ENCODE measurements around the gene FANK1. TPM values are rescaled to one million over a fixed set of nuclear protein-coding genes. Genes with fewer than 3 reads are reported as not detected.
"Not testable (repeated sequence)": the region's sequence is repeated elsewhere in the genome, so short reads cannot be mapped to it uniquely, and the experiment has no call there.

Gene FANK1
- total RNA-seq, 1 donor from 2014 or later, result not detected

DNA sequence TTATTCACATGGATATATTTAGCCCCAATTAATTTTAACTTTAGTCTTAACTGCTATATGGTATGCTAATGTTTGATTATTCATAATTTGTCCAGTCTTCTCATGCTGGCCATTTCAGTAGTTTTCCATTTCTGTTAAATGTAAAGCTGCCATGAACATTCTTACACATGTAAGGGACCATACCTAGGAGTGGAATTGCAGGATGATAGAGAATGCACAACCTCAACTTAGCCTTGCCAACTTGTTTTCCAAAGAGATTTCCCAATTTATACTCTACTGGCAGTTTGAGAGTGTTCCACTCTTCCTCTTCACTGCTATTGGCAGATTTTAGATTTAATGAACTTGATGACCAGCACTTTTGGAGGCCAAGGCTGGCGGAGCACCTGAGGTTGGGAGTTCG lies 68.2 kb downstream of the FANK1 start:
- Mint-ChIP-seq H3K4me1 (ENCODE audit: low read depth) (no peaks in the 10 kb centered on the region), H3K27me3 (ENCODE audit: insufficient read depth) (no peaks in the 10 kb centered on the region), H3K27ac (no peak overlapping the region), H3K9me3 (no peaks in the 10 kb centered on the region), H3K36me3 (ENCODE audit: low read depth) (no peaks in the 10 kb centered on the region), H3K4me3 (no peak overlapping the region)
- intact Hi-C loops (cut with micrococcal nuclease), result no loop called here
- no peak for DNase-seq (ENCODE audit: low spot score)

DNA sequence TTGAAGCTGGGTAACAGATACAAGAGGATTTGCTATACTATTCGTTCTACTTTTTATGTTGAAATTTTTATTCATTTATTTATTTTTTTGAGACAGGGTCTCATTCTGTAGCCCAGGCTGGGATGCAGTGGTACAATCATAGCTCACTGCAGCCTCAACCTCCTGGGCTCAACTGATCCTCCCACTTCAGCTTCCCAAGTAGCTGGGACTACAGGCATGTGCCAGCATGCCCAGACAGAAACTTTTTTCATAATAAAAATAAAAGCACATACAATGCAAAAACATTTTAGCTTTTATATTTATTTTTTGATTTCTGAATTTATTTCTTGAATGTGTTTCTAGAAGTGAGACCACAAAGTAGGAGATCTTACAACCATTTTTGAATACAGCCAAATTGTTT lies 71.2 kb downstream of the FANK1 start:
- no peak overlapping the region for H3K4me3 Mint-ChIP-seq
- no peaks in the 10 kb centered on the region for H3K9me3 Mint-ChIP-seq
- intact Hi-C loops (cut with micrococcal nuclease), result no loop called here

DNA sequence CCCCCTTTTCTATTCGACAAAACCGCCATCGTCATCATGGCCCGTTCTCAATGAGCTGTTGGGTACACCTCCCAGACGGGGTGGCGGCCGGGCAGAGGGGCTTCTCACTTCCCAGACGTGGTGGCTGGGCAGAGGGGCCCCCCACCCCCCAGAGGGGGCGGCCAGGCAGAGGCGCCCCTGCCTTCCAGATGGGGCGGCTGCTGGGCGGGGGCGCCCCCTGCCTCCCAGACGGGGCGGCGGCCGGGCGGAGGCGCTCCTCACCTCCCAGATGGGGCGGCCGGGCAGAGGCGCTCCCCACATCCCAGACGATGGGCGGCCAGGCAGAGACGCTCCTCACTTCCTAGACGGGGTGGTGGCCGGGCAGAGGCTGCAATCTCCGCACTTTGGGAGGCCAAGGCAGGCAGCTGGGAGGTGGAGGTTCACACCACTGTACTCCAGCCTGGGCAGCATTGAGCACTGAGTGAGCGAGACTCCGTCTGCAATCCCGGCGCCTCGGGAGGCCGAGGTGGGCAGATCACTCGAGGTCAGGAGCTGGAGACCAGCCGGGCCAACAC lies 73.8 kb downstream of the FANK1 start:
- H3K27me3 Mint-ChIP-seq (ENCODE audit: insufficient read depth); H3K27ac Mint-ChIP-seq; DNase-seq (ENCODE audit: low spot score); H3K36me3 Mint-ChIP-seq (ENCODE audit: low read depth); intact Hi-C loops (cut with micrococcal nuclease); H3K4me1 Mint-ChIP-seq (ENCODE audit: low read depth); H3K9me3 Mint-ChIP-seq; H3K4me3 Mint-ChIP-seq: not testable (repeated sequence)

More for the DNA sequence above, 71.2 kb downstream of the FANK1 start:
- Mint-ChIP-seq H3K4me1 (ENCODE audit: low read depth) (no peaks in the 10 kb centered on the region), H3K36me3 (ENCODE audit: low read depth) (no peaks in the 10 kb centered on the region), H3K27me3 (ENCODE audit: insufficient read depth) (peaks cover 2% of the 10 kb centered on the region), H3K27ac (no peak overlapping the region)
- no peak for DNase-seq (ENCODE audit: low spot score)

DNA sequence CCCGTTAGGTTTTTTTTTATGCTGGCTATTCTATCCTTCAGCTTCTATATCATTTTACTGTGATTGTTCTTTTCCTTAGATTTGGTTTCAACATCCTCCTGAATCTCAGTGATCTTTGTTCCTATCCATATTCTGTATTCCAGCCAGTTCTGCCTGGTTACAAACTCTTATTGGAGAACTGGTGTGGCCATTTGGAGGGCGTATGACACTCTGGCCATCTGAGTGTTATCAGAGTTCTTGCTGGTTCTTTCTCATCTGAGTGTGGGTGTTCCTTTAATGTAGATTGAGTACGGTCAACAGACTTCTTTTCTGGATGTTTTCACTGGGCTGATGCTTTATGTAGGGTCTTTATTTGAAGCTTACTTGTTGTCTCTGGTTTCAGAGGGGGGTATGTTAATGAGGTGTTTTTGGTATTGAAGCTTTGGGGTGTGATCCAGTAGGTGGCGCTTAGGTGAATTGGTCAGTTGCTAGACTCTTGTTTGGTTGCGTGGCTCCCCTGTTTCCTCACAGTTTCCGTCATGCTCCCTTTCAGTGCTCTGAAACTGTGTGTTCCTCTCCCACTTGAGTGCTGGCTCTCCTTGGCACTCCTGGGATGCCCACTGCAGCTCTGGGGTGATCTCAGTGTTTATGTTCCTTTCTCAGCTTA lies 80.7 kb downstream of the FANK1 start:
- Mint-ChIP-seq H3K27ac (no peak overlapping the region), H3K27me3 (ENCODE audit: insufficient read depth) (peaks cover 2% of the 10 kb centered on the region), H3K36me3 (ENCODE audit: low read depth) (no peaks in the 10 kb centered on the region), H3K9me3 (no peaks in the 10 kb centered on the region), H3K4me1 (ENCODE audit: low read depth) (no peaks in the 10 kb centered on the region), H3K4me3 (no peak overlapping the region)
- intact Hi-C loops (cut with micrococcal nuclease), result no loop called here
- DNase-seq (ENCODE audit: low spot score), result no peak

DNA sequence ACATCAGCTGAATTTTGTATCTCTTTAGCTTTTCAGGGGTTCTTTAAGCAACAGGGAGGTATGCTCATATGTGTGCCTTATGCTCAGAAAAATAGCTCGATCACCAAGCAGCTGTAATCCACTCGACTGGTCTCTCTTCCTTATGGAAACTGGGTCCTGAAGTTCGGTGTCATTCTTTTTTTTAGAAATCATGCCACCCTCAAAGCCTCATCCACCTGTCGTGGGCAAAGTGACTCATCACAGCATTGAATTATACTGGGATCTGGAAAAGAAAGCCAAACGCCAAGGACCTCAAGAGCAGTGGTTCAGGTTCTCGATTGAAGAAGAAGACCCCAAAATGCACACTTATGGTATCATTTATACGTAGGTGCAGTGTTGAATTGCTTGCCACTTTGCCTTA lies 83.6 kb downstream of the FANK1 start:
- H3K27me3 Mint-ChIP-seq (ENCODE audit: insufficient read depth), result peaks cover 6% of the 10 kb centered on the region
- intact Hi-C loops (cut with micrococcal nuclease), result loop anchor here (10.0 kb wide), 1 partner anchor 405 kb away; the partner anchor contains the start of gene ADAM12
- no peak overlapping the region for H3K4me3 Mint-ChIP-seq
- no peaks in the 10 kb centered on the region for H3K4me1 Mint-ChIP-seq (ENCODE audit: low read depth)
- H3K9me3 Mint-ChIP-seq, result no peaks in the 10 kb centered on the region
- no peaks in the 10 kb centered on the region for H3K36me3 Mint-ChIP-seq (ENCODE audit: low read depth)
- no peak for DNase-seq (ENCODE audit: low spot score)
- H3K27ac Mint-ChIP-seq, result no peak overlapping the region

DNA sequence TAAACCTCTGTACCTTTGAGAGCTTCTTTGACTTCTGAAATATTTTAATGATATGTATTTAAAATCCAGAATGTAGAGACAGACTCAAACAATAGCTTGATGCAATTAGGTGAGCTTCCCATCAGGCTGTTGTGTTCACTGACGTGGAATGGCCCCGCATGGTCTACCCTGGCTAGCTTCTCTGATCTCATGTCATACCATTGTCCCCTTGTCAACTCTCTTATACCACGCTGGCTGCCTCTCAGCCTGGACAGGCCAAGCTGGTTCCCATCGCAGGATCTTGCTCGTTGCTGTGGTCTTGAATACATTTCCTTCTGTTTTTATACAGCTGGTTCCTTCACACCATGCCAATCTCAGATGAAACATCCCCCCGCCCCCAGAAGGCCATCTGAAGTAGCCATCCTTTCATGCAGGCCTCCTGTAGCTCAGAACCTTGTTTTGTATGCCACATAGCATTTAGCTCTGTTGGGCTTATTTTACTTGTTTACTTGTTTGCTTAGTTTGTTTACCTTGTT lies 84.2 kb downstream of the FANK1 start:
- intact Hi-C loops (cut with micrococcal nuclease), result loop anchor here (10.0 kb wide), 1 partner anchor 404 kb away; the partner anchor contains the start of gene ADAM12
- no peaks in the 10 kb centered on the region for H3K4me1 Mint-ChIP-seq (ENCODE audit: low read depth)
- DNase-seq (ENCODE audit: low spot score), result no peak
- peaks cover 6% of the 10 kb centered on the region for H3K27me3 Mint-ChIP-seq (ENCODE audit: insufficient read depth)
- H3K27ac Mint-ChIP-seq, result no peak overlapping the region
- no peaks in the 10 kb centered on the region for H3K36me3 Mint-ChIP-seq (ENCODE audit: low read depth)
- no peak overlapping the region for H3K4me3 Mint-ChIP-seq
- H3K9me3 Mint-ChIP-seq, result no peaks in the 10 kb centered on the region

DNA sequence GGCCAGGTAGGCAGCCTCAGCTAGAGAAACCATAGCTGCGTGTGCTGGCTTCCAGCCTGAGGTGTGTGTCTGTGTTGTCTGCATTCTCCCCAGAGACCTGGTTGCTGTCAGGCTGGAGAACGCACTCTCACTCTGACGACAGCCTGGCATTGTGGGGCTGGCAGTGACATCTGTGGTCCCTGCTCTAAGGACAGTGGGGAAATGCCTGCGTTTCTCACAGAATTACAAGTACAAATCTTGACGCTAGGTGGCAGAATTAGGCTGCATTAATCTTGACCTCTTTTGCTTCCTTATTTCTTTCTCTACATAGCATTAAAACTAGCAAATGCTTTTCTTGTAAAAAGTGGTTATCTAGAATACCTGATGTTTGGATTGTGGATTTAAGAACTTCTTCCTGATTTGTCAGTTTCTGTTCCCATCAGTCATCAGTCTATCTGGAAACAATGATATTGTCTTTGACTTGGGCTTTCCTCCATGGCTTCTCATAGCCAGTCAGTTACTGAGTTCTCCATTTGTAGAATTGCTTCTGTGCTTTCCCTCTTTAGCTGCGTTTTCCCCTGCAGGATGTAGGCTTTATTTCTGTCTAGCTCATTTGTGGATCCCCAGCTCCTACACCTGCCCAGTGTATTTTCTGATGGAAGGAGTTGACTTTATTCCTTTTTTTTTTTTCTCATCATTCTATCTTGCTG lies 86.0 kb downstream of the FANK1 start:
- H3K27me3 Mint-ChIP-seq (ENCODE audit: insufficient read depth), result peaks cover 4% of the 10 kb centered on the region
- no peaks in the 10 kb centered on the region for H3K4me1 Mint-ChIP-seq (ENCODE audit: low read depth)
- H3K4me3 Mint-ChIP-seq, result no peak overlapping the region
- H3K36me3 Mint-ChIP-seq (ENCODE audit: low read depth), result no peaks in the 10 kb centered on the region
- H3K9me3 Mint-ChIP-seq, result no peaks in the 10 kb centered on the region
- no peak for DNase-seq (ENCODE audit: low spot score)
- intact Hi-C loops (cut with micrococcal nuclease), result loop anchor here (10.0 kb wide), 1 partner anchor 402 kb away; the partner anchor contains the start of gene ADAM12
- H3K27ac Mint-ChIP-seq, result no peak overlapping the region

DNA sequence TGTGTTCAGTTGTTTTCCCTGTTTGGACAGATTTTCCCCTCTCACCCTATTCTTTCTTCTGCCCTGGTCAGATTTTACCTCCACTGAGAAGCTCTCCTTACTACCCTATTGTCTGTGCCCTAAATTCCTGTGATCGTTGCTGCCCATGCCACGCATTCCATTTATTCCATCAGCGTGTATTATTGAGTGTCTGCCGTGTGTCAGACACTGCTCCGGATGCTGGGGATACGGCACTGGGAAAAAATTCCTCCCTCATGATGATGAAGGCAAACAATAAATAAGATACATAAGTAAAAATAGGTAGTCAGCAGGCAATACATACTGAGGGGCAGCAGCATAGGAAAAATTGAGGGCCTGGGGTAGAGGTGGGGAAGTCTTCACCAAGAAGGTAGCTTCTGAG lies 86.8 kb downstream of the FANK1 start:
- H3K4me3 Mint-ChIP-seq, result no peak overlapping the region
- H3K4me1 Mint-ChIP-seq (ENCODE audit: low read depth), result no peaks in the 10 kb centered on the region
- no peaks in the 10 kb centered on the region for H3K36me3 Mint-ChIP-seq (ENCODE audit: low read depth)
- no peaks in the 10 kb centered on the region for H3K9me3 Mint-ChIP-seq
- no peak overlapping the region for H3K27ac Mint-ChIP-seq
- no peak for DNase-seq (ENCODE audit: low spot score)
- H3K27me3 Mint-ChIP-seq (ENCODE audit: insufficient read depth), result peaks cover 4% of the 10 kb centered on the region
- intact Hi-C loops (cut with micrococcal nuclease), result loop anchor here (10.0 kb wide), 1 partner anchor 402 kb away; the partner anchor contains the start of gene ADAM12

DNA sequence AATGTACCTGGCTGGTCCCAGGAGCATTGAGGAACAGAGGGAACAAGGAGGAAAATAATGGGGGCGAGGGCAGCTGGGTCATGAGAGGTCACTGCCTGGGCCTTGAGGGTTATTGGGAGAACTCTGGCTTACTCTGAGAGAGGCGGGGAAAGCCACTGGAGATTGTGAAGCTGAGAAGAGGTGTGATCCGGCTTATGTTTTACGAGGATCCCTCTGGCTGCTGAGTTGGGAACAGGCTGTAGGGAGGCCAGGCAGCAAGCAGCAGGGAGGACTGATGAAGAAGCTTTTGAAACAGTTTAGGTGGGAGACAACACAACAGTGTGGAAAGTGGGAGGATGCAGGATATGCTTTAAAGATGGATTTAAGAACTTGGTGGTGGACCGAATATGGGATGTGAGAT lies 87.3 kb downstream of the FANK1 start:
- Mint-ChIP-seq H3K9me3 (no peaks in the 10 kb centered on the region), H3K36me3 (ENCODE audit: low read depth) (no peaks in the 10 kb centered on the region), H3K4me3 (no peak overlapping the region), H3K27me3 (ENCODE audit: insufficient read depth) (peaks cover 4% of the 10 kb centered on the region), H3K4me1 (ENCODE audit: low read depth) (no peaks in the 10 kb centered on the region), H3K27ac (no peak overlapping the region)
- intact Hi-C loops (cut with micrococcal nuclease), result loop anchor here (10.0 kb wide), 1 partner anchor 401 kb away; the partner anchor contains the start of gene ADAM12
- DNase-seq (ENCODE audit: low spot score), result no peak

DNA sequence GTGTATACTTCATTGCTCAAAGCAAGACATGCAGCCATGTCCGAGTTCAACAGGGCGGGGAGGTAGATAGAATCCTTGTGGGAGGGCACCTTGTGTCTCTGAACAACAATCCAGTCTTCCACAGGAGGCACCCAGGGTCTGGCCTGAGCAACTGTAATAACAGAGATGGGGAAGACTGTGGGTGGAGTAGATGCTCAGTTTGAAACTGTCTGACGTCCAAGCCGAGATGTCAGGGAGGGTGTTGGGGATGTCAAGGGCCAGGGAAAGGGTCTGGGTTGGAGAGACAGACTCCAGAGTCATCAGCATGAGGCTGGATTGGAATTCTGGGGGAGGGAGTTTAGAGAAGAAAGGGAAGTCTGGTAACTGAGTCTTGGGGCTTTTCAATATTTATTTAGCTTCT lies 88.0 kb downstream of the FANK1 start:
- Mint-ChIP-seq H3K36me3 (ENCODE audit: low read depth) (no peaks in the 10 kb centered on the region), H3K27me3 (ENCODE audit: insufficient read depth) (peaks cover 4% of the 10 kb centered on the region), H3K9me3 (no peaks in the 10 kb centered on the region), H3K4me1 (ENCODE audit: low read depth) (no peaks in the 10 kb centered on the region), H3K4me3 (no peak overlapping the region), H3K27ac (no peak overlapping the region)
- intact Hi-C loops (cut with micrococcal nuclease), result loop anchor here (10.0 kb wide), 1 partner anchor 400 kb away; the partner anchor contains the start of gene ADAM12
- no peak for DNase-seq (ENCODE audit: low spot score)

DNA sequence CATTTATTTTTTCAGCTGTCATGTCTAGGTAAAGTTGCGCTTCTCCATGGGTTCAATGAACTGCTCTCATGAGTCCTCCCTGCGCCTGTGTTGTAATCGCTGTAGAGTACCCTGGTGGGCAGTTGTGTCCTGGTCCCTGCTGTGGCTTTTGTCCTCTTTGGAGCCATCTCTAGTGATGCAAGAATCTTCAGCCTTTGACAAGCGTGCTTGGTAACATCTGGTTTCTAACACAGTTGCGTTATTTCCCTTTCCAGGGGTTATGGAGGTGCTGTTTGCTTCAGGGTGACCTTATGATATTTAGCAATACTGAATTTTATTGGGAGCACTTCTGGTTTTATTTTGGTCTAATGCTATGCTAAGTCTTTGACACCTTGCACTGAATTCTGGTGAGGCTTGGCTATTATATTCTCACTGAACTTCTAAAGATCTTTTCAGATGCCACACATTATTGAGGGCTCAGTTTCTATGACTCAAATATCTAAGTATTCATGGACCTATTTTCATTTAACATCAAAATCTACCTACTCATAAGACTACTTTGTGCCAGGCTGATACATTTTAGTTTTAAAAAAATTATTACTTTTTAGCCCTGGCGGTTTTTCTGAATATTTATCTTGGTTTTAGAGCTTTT lies 88.6 kb downstream of the FANK1 start:
- Mint-ChIP-seq H3K4me3 (no peak overlapping the region), H3K4me1 (ENCODE audit: low read depth) (no peaks in the 10 kb centered on the region), H3K9me3 (no peaks in the 10 kb centered on the region), H3K27me3 (ENCODE audit: insufficient read depth) (peaks cover 4% of the 10 kb centered on the region), H3K27ac (no peak overlapping the region), H3K36me3 (ENCODE audit: low read depth) (no peaks in the 10 kb centered on the region)
- intact Hi-C loops (cut with micrococcal nuclease), result loop anchor here (10.0 kb wide), 1 partner anchor 400 kb away; the partner anchor contains the start of gene ADAM12
- DNase-seq (ENCODE audit: low spot score), result no peak

DNA sequence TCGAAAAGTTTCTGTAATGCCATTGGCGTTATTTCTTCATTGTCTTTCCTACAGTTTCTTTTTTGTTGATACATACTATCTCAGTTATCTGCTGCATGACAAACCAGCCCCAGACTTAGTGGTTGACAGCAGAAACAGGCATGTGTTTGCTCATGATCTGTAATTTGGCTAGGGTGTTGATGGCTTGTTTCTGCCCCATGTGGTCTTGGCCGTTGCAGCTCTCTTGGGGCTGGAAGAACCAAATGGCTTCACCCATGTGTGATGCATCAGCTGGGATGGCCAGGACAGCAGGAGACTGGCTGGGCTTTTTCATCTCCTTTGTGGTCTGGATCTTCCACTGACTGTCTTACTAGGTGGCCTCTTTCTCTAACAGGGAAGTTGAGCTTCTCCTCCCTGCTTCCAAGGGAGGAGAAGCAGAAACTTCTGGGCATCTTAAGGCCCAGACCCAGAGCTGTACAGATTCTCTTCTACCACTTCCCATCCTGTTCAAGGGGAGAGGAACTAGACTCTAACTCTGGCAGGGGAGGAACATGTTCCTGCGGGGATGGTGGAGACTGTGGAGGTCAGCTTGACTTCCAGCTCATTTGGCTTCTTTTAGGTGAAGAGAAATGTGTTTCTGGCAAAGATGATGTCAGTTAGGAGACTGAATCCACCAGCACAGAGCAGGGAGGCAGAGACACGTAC lies 89.3 kb downstream of the FANK1 start:
- no peaks in the 10 kb centered on the region for H3K36me3 Mint-ChIP-seq (ENCODE audit: low read depth)
- no peaks in the 10 kb centered on the region for H3K9me3 Mint-ChIP-seq
- H3K4me3 Mint-ChIP-seq, result no peak overlapping the region
- H3K4me1 Mint-ChIP-seq (ENCODE audit: low read depth), result no peaks in the 10 kb centered on the region
- H3K27ac Mint-ChIP-seq, result no peak overlapping the region
- H3K27me3 Mint-ChIP-seq (ENCODE audit: insufficient read depth), result peaks cover 4% of the 10 kb centered on the region
- intact Hi-C loops (cut with micrococcal nuclease), result loop anchor here (10.0 kb wide), 1 partner anchor 399 kb away; the partner anchor contains the start of gene ADAM12
- DNase-seq (ENCODE audit: low spot score), result no peak
